ENCODE measurements around the gene SYDE1.
A peak's percentile ranks its signal among the peaks of the same experiment; 100 is the strongest.

SYDE1 gene

DNA sequence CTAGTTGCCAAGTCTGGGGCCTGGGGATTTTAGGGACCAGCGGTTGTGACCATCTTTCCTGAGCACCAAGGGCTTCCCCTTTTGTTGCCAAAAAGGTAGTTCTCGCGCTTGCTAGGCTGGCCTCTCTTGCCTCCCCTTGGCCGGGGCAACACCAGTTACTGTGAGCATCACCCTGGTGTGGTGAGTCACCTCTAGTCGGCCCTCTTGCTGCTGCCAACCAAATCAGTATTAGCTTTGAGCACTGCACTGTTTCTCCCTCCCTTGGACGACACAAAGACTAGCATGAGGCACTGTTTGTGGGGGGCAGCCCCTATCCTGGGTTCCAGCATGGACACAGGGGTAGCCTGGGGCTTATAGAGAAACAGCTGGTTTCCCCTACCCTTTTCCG is 6.9 kb downstream of the SYDE1 start:
- no peak overlapping the region for H3K4me3 ChIP-seq (replicated peaks in 1 of 2; ENCODE audit: low read depth in 2 of 2, low read length in 2 of 2)
- DNase-seq (ENCODE audit: low read depth in 2 of 2) = peak; percentile 71 to 75

DNA sequence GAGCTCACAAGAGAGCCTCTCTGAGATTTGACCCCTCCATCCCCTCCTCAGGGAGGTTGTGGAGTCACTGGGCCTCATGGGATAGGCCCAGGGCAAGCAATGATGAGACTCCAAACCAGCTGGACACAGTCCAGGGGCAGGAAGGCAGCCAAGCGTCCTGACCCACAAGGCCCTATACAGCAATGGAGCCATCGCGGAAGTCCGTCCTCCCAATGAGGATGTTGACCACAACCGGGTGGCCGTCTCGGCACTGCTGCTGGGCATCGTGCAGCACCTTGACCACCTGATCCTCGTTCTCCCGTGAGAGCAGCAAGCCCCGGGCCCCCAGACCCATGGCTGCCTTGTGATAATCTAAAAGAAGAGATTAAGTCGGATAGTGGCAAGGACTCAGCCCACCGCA is 7.9 kb downstream of the SYDE1 start:
- TF ChIP-seq, protein P1, sequence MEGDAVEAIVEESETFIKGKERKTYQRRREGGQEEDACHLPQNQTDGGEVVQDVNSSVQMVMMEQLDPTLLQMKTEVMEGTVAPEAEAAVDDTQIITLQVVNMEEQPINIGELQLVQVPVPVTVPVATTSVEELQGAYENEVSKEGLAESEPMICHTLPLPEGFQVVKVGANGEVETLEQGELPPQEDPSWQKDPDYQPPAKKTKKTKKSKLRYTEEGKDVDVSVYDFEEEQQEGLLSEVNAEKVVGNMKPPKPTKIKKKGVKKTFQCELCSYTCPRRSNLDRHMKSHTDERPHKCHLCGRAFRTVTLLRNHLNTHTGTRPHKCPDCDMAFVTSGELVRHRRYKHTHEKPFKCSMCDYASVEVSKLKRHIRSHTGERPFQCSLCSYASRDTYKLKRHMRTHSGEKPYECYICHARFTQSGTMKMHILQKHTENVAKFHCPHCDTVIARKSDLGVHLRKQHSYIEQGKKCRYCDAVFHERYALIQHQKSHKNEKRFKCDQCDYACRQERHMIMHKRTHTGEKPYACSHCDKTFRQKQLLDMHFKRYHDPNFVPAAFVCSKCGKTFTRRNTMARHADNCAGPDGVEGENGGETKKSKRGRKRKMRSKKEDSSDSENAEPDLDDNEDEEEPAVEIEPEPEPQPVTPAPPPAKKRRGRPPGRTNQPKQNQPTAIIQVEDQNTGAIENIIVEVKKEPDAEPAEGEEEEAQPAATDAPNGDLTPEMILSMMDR (IDR thresholded peaks at IDR 0.05; ENCODE audit: low read depth, low read length) = no peak
- H3K4me3 ChIP-seq (replicated peaks in 1 of 2; ENCODE audit: low read depth in 2 of 2, low read length in 2 of 2) = no peak overlapping the region
- peak; percentile 84 for DNase-seq (ENCODE audit: low read depth in 2 of 2)

More for the DNA sequence above, 6.9 kb downstream of the SYDE1 start:
- TF ChIP-seq, protein P1 (IDR thresholded peaks at IDR 0.05; ENCODE audit: low read depth, low read length) = no peak

DNA sequence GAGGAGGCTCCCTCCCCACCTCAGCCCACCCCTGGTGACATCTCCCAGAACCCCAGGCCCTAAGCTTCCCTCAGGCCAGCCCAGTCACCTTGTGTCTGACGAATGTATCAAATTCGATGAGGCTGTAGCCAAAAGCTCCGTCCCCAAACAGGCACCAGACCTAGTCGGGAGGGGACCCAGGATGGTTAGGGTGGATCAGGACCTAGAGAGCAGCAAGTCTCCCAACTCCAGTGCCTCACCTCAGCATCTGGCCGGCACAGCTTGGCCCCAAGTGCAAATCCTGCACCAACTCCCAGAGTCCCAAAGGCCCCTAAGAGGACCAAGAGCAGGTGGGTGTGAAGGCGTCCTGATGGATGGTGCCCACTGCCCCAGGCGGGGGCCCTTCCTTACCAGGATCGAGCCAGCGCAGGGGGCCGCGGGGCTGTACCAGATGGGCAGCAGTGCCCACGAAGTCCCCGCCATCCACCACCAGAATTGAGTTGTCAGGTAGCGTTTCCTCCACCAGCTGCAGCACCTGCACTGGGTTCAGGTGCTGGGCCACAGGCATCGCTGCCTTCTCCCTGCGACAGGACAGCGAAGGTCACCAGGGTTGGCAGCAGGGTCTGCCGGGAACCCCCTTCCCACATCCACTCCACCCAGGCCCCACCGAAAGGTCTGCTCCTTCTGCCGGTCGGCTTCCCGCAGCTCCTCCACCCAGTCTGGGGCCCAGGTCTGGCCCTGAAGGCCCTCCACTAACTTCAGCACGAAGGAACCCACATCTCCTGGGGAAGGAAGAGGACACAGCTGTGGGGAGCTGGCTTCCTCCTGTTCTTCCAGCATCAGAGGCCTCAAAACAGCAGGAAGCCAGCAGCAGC is 8.8 kb downstream of the SYDE1 start:
- TF ChIP-seq, protein P1 (IDR thresholded peaks at IDR 0.05; ENCODE audit: low read depth, low read length) = no peak
- no peak overlapping the region for H3K4me3 ChIP-seq (replicated peaks in 1 of 2; ENCODE audit: low read depth in 2 of 2, low read length in 2 of 2)
- DNase-seq (ENCODE audit: low read depth in 2 of 2) = no peak

DNA sequence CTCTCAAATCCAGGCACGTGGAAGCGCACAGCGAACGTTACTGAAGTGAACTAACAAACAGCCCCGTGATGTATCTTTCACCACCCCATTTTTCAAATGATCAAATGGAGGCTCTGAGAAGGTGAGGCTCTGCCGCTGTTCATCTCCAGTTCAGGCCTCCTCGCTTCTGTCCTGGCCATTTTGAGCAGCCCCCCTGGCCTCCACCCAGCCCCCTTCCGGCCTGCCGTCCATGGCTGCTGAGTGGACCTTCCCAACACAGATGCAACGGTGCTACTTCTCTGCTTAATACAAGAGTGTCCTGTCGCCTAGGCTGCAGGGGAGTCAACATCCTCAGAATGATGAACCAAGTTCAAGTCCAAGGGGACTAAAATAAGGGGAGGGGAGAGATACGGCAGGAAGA is 9.7 kb downstream of the SYDE1 start:
- DNase-seq (ENCODE audit: low read depth in 2 of 2) = no peak
- TF ChIP-seq, protein P1 (IDR thresholded peaks at IDR 0.05; ENCODE audit: low read depth, low read length) = no peak
- H3K4me3 ChIP-seq (replicated peaks in 1 of 2; ENCODE audit: low read depth in 2 of 2, low read length in 2 of 2) = no peak overlapping the region

DNA sequence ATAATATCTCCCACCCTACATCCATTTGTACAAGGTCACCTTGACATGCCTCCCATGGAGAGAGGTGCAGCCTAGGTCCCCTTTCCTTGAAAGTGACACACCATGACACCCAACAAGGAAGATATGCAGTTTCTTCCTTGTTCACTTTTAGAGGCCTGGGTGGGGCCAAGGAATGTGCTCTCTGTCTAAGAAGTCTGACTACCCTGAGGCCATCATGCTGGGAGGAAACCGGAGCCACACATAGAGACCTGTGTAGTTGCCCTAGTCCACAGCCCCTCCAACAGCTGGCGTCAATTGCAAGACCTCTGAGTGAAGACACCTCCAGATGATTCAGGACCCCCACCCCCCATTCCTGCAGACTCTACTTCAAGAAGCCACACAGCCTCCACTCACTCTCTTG is 11.0 kb downstream of the SYDE1 start:
- TF ChIP-seq, protein P1 (IDR thresholded peaks at IDR 0.05; ENCODE audit: low read depth, low read length) = no peak
- no peak overlapping the region for H3K4me3 ChIP-seq (replicated peaks in 1 of 2; ENCODE audit: low read depth in 2 of 2, low read length in 2 of 2)
- DNase-seq (ENCODE audit: low read depth in 2 of 2) = no peak

DNA sequence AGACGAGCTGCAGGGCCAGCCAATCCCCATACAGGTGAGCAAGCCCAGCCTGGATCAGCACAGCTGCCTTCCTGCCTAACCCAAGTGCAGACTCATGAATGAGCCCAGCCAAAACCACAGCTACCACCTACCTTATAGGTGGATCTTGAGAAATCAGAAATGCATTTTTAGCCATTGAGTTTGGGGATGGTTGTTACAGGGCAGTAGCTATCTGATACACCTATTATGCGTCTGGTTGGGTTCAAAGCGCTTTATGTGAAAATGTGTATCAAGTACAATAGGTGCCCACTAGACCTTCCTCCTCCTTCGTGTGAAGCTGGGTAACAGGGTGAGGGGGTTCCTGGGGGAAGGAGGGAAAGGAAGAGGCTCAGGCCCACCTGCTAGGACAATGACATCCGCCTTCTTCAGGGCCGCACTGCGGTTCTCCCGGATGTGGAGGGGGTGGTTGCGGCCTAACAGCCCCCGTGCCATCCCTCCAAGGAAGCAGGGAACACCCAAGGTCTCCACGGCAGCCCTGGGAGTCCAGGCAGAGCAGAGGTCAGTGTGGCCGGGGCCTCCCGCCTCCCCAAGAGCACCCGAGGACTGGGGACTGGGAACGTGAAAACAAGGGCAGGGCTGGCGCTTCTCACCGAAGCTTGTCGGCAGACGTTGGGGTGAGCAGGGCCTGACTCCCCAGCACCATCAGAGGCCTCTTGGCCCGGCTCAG is 11.7 kb downstream of the SYDE1 start:
- no peak for DNase-seq (ENCODE audit: low read depth in 2 of 2)
- TF ChIP-seq, protein P1 (IDR thresholded peaks at IDR 0.05; ENCODE audit: low read depth, low read length) = no peak
- H3K4me3 ChIP-seq (replicated peaks in 1 of 2; ENCODE audit: low read depth in 2 of 2, low read length in 2 of 2) = no peak overlapping the region
